AG08395 (cell line): ENCODE measurements around the gene C1orf159.
"Not testable (repeated sequence)": the region's sequence is repeated elsewhere in the genome, so short reads cannot be mapped to it uniquely, and the experiment has no call there.

ENCODE experiments used
- DNase-seq: peaks from one replicate; pipeline ENCODE4 v3.0.0; 2012; ENCODE audit warnings: mixed read lengths, low spot score

C1orf159 gene

GRCh38 chr1:1149416-1149815 is 33.5 kb upstream of the C1orf159 start:
- no peak for DNase-seq

DNA sequence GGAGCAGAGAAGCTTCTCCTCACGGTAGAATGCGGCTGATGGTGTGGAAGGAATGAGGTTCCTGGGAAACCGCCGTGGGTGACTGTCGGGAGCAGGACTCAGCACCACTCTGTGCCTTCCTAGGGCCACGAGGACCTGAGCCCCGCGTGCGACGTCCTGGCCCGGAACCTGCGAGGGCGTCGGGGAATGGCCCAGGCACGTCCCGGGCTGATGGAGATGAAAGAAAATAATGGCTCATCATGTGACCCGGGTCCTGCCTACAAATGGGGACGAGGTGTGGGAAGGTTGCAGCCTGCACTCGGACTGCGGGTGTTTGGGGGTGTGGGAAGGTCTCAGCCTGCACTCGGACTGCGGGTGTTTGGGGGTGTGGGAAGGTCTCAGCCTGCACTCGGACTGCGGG is 32.7 kb upstream of the C1orf159 start:
- DNase-seq, result no peak

GRCh38 chr1:1148061-1148460 is 32.2 kb upstream of the C1orf159 start:
- no peak for DNase-seq

DNA sequence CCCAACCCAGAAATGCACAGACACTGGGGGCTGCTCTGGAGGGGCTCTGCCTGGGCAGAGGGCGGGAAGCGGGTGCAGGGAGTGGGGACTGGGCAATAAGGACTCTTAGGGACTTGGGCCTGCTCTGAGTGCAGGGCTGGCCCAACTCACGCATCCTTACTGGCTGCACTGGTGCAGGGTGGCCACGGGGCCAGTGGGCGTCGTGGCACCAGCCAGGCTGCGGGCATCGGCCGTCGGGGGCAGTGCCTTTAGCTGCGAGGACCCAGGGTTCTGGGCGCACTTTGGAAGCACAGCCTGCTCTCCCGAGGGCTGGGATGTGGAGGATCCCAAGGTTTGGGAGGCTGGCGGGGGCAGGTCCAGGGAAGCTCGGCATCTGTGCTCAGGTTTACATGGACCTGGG is 30.7 kb upstream of the C1orf159 start:
- DNase-seq, result no peak

DNA sequence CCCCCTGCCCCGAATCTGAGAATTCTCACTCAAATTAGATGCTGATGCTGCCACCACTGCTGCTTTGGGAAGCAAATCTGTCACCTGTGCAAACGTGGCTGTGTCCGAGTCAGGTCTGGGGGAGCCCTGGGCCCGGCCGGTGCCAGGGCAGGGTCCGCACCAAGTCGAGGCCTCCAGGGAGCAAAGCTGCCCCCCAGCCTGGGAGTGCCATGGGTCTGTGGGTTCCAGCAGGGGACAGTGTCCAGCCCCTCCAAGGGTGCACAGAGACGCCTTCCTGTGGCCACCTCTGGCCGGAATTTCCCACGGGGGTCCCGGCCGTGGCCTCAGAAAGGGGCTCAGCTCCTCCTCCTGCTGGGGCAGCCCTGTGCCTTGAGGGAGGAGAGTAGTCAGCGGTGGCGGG is 30.1 kb upstream of the C1orf159 start:
- DNase-seq, result no peak

GRCh38 chr1:1145547-1145914 is 29.6 kb upstream of the C1orf159 start:
- no peak for DNase-seq

DNA sequence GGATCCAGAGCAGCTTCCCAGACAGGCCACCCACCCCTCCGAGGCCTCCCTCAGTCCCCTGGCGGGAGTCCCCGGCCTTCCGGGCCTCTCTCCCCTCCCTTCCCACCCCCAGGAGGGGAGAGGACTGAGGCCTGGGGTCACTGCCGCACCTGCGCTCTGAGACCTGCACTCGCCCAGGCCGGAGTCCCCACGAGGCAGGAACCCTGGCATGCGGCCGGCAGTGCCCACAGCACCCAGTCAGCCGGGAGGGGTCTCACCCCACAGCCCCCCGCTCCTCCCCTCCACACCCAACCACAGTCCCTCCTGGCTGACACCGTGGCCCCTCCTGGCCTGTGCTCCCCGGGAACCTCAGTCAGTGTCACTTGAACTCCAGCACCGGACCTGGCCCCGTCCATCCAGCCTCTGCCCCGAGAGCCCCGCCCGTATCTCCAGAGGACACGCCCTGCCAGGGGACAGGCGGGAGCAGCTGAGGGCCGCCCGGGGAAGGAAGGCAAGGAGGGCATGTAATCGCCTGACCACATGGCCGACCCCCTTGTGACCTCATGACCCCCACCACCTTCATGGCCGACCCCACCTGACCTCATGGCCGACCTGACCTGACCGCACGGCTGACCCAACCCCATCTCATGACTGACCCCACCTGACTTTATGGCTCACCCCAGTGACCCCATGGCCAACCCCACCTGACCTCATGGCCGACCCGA is 29.1 kb upstream of the C1orf159 start:
- no peak for DNase-seq

- DNase-seq, result no peak
Observed at GRCh38 chr1:1144122-1144842, 28.4 kb upstream of the C1orf159 start.

GRCh38 chr1:1143636-1144035 is 27.7 kb upstream of the C1orf159 start:
- no peak for DNase-seq

GRCh38 chr1:1142844-1143243 is 27.0 kb upstream of the C1orf159 start:
- DNase-seq, result no peak

- not testable (repeated sequence) for DNase-seq
Observed at GRCh38 chr1:1142352-1142751, 26.5 kb upstream of the C1orf159 start.

GRCh38 chr1:1141911-1142250 is 26.0 kb upstream of the C1orf159 start:
- no peak for DNase-seq

DNA sequence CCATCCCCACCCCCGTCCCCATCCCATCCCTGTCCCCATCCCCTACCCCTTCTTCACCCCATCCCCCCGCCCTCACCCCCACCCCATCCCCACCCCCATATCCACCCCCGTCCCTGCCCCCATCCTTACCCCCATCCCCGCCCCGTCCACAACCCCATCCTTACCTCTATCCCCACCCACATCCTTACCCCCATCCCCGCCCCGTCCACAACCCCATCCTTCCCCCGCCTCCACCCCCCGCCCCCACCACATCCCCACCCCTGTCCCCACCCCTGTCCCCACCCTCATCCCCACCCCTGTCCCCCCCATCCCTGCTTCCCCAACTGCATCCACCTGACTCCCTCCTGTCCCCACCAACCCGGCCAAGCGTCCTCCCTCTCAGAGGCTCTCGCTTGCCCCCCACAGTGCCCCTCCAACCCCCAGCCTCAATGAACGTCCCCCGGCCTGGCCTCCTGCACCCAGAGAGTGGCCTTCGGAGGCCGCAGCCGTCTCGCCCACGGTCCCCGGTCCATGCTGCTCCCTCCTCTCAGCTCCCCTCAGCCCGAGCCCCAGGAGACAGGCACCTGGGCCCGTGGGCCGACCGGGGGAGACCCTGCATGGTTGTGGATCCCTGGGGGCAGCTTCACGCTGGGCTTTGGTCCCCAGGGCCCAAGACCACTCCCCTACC is 25.5 kb upstream of the C1orf159 start:
- no peak for DNase-seq

DNA sequence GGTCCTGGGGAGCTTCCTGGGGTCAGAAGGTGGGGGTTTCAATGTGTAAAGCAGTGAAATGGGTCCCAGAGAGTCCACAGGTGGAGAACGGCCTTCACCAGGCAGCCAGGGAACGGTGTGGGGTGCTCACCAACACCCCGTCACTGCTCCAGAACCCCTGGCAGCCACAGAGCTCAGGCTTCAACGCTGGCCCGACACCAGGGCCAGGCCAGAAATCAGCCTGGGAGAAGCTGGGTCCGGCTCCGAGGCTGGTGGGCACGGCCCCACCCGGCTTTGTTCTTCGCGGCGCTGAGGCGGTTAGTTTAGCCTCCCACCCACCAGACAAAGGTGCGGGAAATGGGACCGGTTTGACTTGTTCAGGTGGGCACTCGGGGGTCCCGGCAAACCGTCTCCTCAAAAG is 24.8 kb upstream of the C1orf159 start:
- DNase-seq, result no peak

DNA sequence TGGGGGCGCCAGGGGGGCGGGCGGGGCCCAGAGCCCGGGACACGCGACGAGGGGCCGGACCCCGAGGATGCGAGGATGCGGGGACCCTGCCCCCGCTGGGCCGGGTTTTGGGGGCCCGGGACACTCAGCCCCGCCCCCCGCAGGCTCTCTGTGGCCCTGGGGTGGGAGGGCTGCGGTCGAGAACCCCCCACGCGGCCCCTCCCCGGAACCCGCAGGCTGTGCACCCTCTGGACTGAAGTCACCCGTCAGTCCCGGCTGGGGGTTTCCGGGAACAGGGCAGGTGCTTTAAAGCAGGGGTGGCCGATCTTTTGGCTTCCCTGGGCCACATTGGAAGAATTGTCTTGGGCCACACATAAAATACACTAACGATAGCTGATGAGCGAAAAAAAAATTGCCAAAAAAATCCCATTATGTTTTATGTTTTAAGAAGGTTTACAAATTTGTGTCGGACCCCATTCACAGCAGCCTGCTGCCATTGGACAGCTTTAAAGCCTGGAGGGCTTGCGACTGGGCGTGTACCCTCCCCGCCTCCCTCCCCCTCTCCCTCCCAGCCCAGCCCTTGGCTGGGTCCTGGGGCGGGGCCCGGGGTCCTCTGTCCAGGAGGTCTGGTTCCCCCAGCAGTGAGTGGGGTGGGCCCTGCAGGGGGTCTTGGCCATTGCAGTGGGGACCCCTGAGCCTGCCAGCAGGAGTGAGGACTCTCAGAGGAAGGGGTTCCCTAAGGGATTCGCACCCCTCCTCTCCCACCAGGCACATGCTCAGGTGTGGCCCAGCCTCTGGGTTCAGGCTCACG is 21.6 kb upstream of the C1orf159 start:
- no peak for DNase-seq

- DNase-seq, result no peak
Observed at GRCh38 chr1:1136547-1137230, 20.8 kb upstream of the C1orf159 start.

DNA sequence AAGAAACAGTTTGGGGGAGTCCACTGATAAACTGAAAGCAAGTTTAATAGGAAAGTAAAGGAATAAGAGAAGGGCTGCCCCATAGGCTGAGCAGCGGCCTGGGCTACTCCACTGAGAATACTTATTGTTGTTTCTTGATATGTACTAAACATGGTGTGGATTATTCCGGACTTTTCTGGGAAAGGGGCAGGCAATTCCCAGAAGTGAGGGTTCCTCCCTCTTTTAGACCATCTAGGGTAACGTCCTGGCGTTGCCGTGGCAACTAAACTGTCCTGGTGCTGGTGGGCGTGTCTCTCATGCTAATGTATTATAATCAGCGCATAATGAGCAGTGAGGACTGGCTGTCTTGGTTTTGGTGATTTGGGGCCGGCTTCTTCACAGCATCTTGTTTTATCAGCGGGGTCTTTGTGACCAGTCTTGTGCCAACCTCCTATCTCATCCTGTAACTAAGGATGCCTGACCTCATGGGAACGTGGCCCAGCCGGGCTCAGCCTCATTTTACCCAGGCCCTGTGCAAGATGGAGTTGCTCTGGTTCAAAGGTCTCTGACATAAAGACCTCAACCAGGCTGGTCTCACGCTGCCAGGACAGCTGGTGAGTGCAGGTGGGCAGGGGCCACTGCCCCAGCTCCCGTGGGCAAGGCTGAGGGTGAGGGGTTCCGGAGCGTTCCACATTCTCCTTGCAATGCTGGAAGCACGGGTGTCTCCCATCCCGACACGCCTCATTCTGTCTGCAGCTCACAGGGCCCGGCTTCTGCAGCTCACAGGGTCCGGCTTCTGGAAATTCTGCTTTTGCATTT is 19.6 kb upstream of the C1orf159 start:
- DNase-seq, result no peak

- DNase-seq, result no peak
Observed at GRCh38 chr1:1134300-1134970, 18.5 kb upstream of the C1orf159 start.

DNA sequence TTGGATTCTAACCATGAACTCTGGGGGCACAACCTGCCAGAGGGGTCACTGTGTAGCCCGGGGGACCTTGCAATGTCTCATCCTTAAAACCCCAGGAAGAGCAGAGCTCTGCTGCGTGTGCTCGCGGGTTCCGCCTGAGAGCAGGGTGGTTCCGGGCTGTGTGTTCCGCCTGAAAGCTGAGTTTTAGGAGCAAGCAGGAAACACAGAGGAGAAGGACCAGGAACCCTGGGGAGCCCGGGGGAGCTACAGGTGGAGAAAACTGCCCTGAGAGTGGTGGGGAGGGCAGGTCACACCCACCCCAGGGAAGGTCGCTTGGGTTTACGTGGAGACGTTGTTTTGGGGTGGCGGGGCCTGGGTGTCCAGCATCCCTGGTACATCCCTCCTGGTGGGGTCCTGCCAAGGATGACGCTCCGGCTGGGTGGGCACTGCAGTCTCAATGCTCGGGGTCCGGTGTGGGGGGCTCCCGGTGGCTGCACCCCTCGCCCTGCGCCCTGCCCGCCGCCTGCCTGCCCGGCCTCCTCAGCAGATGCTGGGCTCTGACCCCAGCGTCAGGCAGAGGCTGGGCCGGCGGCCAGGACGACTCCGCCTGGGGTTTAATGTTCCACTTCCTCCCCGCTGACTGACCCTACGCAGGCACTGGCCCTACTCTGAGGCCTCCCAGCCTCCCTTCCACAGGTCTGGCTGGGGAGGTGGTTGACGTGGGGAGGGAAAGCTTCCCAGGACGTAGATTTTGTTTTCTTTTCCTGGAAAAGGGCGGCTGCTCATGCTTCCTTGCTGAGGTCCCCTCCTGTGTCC is 17.3 kb upstream of the C1orf159 start:
- DNase-seq, result no peak
